Measurements from ENCODE around the gene KIF18B. TPM values are rescaled to one million over a fixed set of nuclear protein-coding genes. Genes with fewer than 3 reads are reported as not detected.

KIF18B gene
- total and polyA plus RNA-seq, 2 of the 8 experiments (the other 6 are each of a cell fraction or from before 2014, with no cell fraction given), result 39.0 to 59.4 TPM

GRCh38 chr17:44968225-44969143 is 20.9 kb upstream of the KIF18B start, which contains the start of gene C1QL1:
Gene C1QL1 (minus strand): TSS chr17:44968303. CDS start chr17:44968048, 255 bp downstream.
- Histone ChIP-seq H3K23ac (ENCODE audit: insufficient read length) (no peak within 1 kb of the TSS), H2BK15ac (ENCODE audit: low read length) (0 out of 2 replicates have a peak within 1 kb of the TSS, but pooled peaks have one; percentile 5), H3K27me3 (replicated peaks in 1 of 4; ENCODE audit: control insufficient read depth in 3 of 4, extremely low read depth in 1 of 4, insufficient read depth in 3 of 4, low read length in 3 of 4) (peaks cover 28 to 57% (median 53%) of the 10 kb centered on the region in 4 experiments), H3K4me2 (ENCODE audit: insufficient read depth in 1 of 2, low read depth in 2 of 2, low read length in 2 of 2) (peak within 1 kb of the TSS; percentile 88 to 91), H4K91ac (replicated peaks; ENCODE audit: insufficient read length, low read length) (peak within 1 kb of the TSS; percentile 44), H2BK20ac (ENCODE audit: low read length) (peak within 1 kb of the TSS; percentile 18; the same call in 1 of the 2 replicates), H2BK120ac (replicated peaks; ENCODE audit: low read depth, low read length) (no peak within 1 kb of the TSS), H3K4me1 (replicated peaks in 1 of 4; ENCODE audit: control insufficient read depth in 3 of 4, insufficient read depth in 4 of 4, low read length in 3 of 4) (peaks cover 3 to 34% (median 20%) of the 10 kb centered on the region in 4 experiments), H3K27ac (ENCODE audit: low read depth, low read length) (no peak within 1 kb of the TSS), H2AFZ (ENCODE audit: low read length) (peak within 1 kb of the TSS; percentile 47; the same call in 1 of the 2 replicates), H2BK5ac (ENCODE audit: low read depth, low read length) (peak within 1 kb of the TSS; percentile 76; the same call in 1 of the 2 replicates), H3K4ac (replicated peaks; ENCODE audit: insufficient read length, low read depth, low read length) (no peak within 1 kb of the TSS), H4K20me1 (replicated peaks in 1 of 2; ENCODE audit: control insufficient read depth in 1 of 2, insufficient read depth in 2 of 2, low read length in 2 of 2) (peaks cover 1 to 3% of the 10 kb centered on the region in 2 experiments), H2BK12ac (ENCODE audit: low read depth, low read length) (peak within 1 kb of the TSS; percentile 75; the same call in 1 of the 2 replicates), H2AK5ac (ENCODE audit: low read depth, low read length) (no peak within 1 kb of the TSS), H3K9ac (replicated peaks in 1 of 4; ENCODE audit: extremely low read depth in 1 of 4, low read depth in 3 of 4, low read length in 3 of 4) (no peak within 1 kb of the TSS; a peak in 1 of 7 replicates), H3K79me2 (ENCODE audit: control insufficient read depth in 1 of 2, insufficient read depth in 2 of 2, low read length in 2 of 2) (no peaks in the 10 kb centered on the region), H3K9me3 (ENCODE audit: insufficient read depth in 2 of 2, low read depth in 1 of 2, low read length in 1 of 2) (no peaks in the 10 kb centered on the region), H3K18ac (ENCODE audit: extremely low read depth, low read length) (peak within 1 kb of the TSS; percentile 87), H4K8ac (ENCODE audit: extremely low read depth, insufficient read depth, low read length) (peak within 1 kb of the TSS; percentile 79; the same call in 1 of the 2 replicates), H3K4me3 (ENCODE audit: extremely low read depth in 1 of 4, insufficient read depth in 2 of 4, low read depth in 3 of 4, low read length in 4 of 4) (peak within 1 kb of the TSS; percentile 62 to 84 (median 66)), H3K36me3 (ENCODE audit: control insufficient read depth in 2 of 4, insufficient read depth in 4 of 4, low read length in 3 of 4) (no peaks in the 10 kb centered on the region), H4K5ac (ENCODE audit: insufficient read length, low read depth, low read length) (no peak within 1 kb of the TSS), H3K23me2 (ENCODE audit: low read depth, low read length) (peaks cover 32% of the 10 kb centered on the region; the same call in 1 of the 2 replicates), H3K79me1 (ENCODE audit: low read depth, low read length) (no peaks in the 10 kb centered on the region), H3K56ac (replicated peaks; ENCODE audit: insufficient read length, low read depth, low read length) (no peak within 1 kb of the TSS), H3K14ac (ENCODE audit: insufficient read length) (no peak within 1 kb of the TSS)
- no peak for FAIRE-seq
- DNase-seq (ENCODE audit: low read depth in 1 of 2, low spot score in 2 of 2), result peak; percentile 68 to 94
- CTCF ChIA-PET (ENCODE audit: partially characterized antibody), result interaction anchor here (0.6 to 5.8 kb wide), 20 partner anchors 8 to 416 kb away, joined by 3 to 58 read pairs (median 6); no protein-coding TSS in a partner anchor
- POLR2A ChIA-PET (ENCODE audit: partially characterized antibody), result interaction anchor here (1.0 to 2.6 kb wide), 9 partner anchors 8 to 52 kb away, joined by 3 to 9 read pairs (median 6); no protein-coding TSS in a partner anchor
- WGBS, 2 experiments (ENCODE audit: extremely low coverage in 1 of 2, insufficient coverage in 1 of 2, insufficient read length in 1 of 2, insufficient replicate concordance in 2 of 2, low coverage in 1 of 2, low lambda C conversion rate in 2 of 2, missing lambda C conversion rate in 1 of 2), result 2% methylated on average over 25 of the region's 81 CpGs; no CpG with 5 or more reads in 1 of the 2 experiments
- no peak for TF ChIP-seq SIRT6 (IDR thresholded peaks at IDR 0.05; ENCODE audit: low read length)
- TF ChIP-seq CHD2 (IDR thresholded peaks at IDR 0.05; ENCODE audit: low read length), result no peak
- TF ChIP-seq SIN3A (conservative IDR thresholded peaks at IDR 0.05 in 1 of 2, IDR thresholded peaks at IDR 0.05 in 1 of 2; ENCODE audit: low read depth in 1 of 2, low read length in 2 of 2), result 0 out of 4 replicates have a peak, but pooled peaks of 1 of the 2 experiments have one; percentile 23
- no peak for TF ChIP-seq HDAC6 (IDR thresholded peaks at IDR 0.05; ENCODE audit: low read depth, low read length)
- TF ChIP-seq KDM4A (IDR thresholded peaks at IDR 0.05; ENCODE audit: low read depth, low read length, severe bottlenecking), result peak; percentile 61
- no peak; the same call in 1 of the 2 replicates for TF ChIP-seq GABPA (IDR thresholded peaks at IDR 0.05; ENCODE audit: borderline replicate concordance, insufficient read depth, low read length)
- 0 out of 2 replicates have a peak, but pooled peaks have one; percentile 6 for TF ChIP-seq YY1 (IDR thresholded peaks at IDR 0.05; ENCODE audit: low read depth, low read length)
- TF ChIP-seq BACH1 (IDR thresholded peaks at IDR 0.05; ENCODE audit: low read length), result no peak
- no peak for TF ChIP-seq CBX8 (IDR thresholded peaks at IDR 0.05; ENCODE audit: borderline replicate concordance, low read depth, low read length)
- no peak for TF ChIP-seq RFX5 (IDR thresholded peaks at IDR 0.05; ENCODE audit: borderline replicate concordance, low read depth, low read length)
- peak; percentile 51 for TF ChIP-seq ASH2L (IDR thresholded peaks at IDR 0.05; ENCODE audit: low read length)
